Heart left ventricle (tissue), 16 donors: ENCODE results near the gene BOC. TPM values are rescaled to one million over a fixed set of nuclear protein-coding genes. Genes with fewer than 3 reads are reported as not detected.

ENCODE experiments used
- ATAC-seq, 4 donors: fragments of 200-7000 bp; cut with Tn5 transposase; one replicate each; pipeline ENCODE4 v1.9.1; 2020 to 2022; ENCODE audit warnings: moderate library complexity in 4 of 4, mild to moderate bottlenecking in 3 of 4, moderate number of reproducible peaks in 1 of 4
- DNase-seq, 5 donors: peaks; one replicate each; pipeline ENCODE4 v3.0.0-alpha.2; 2020
- H3K27ac ChIP-seq, 12 donors: fragments of 200-600 bp; sonication (generic) in 4 of 12; one replicate each; pipeline versions ENCODE4 v1.5.0 to v1.8.0; 2016 to 2022; ENCODE audit warnings: mild to moderate bottlenecking in 2 of 12
- H3K27me3 ChIP-seq, 9 donors: fragments of 200-600 bp; sonication (generic) in 2 of 9; one replicate each; pipeline versions ENCODE4 v1.5.1 to v1.8.0; 2016 to 2022; ENCODE audit warnings: mild to moderate bottlenecking in 3 of 9
- H3K36me3 ChIP-seq, 9 donors: fragments of 200-600 bp; sonication (generic) in 2 of 9; one replicate each; pipeline versions ENCODE4 v1.5.0 to v1.8.0; 2018 to 2022; ENCODE audit warnings: mild to moderate bottlenecking in 2 of 9
- H3K4me1 ChIP-seq, 12 donors: fragments of 200-600 bp; sonication (generic) in 4 of 12; one replicate each; pipeline versions ENCODE4 v1.5.0 to v1.8.0; 2016 to 2022; ENCODE audit warnings: mild to moderate bottlenecking in 3 of 12
- H3K4me3 ChIP-seq, 12 donors: fragments of 200-600 bp; sonication (generic) in 4 of 12; one replicate each; pipeline versions ENCODE4 v1.5.0 to v1.8.0; 2017 to 2022; ENCODE audit warnings: mild to moderate bottlenecking in 9 of 12, moderate library complexity in 4 of 12
- H3K9me3 ChIP-seq, 12 donors: fragments of 200-600 bp; sonication (generic) in 4 of 12; one replicate each; pipeline versions ENCODE4 v1.5.0 to v1.8.0; 2016 to 2022; ENCODE audit warnings: mild to moderate bottlenecking in 1 of 12
- POLR2A ChIP-seq, 2 donors: fragments of 450-650 bp; IDR thresholded peaks; one replicate each; pipeline ENCODE4 v1.6.1; 2017; ENCODE audit warnings: antibody characterized with exemption in 2 of 2, mild to moderate bottlenecking in 2 of 2, moderate library complexity in 2 of 2
- WGBS, 4 donors: extraction: QIAGEN DNeasy Blood & Tissue Kit in 2 of 4; methylation state at CpG; one replicate each; pipeline versions ENCODE4 v1.1.5 to v1.1.7; 2013 to 2018; 5-methylcytosine and 5-hydroxymethylcytosine counted together
- intact Hi-C, 10 donors: fragments of 100-400 bp; cut with DNase I; formaldehyde crosslinking; loops; one replicate each; pipeline versions ENCODE4 v1.11.1 to v1.14.2; 2022
- polyA plus RNA-seq, 2 donors: library from polyadenylated mRNA; stranded (reverse); fragments of 200-250 nt; gene quantifications; one replicate each; pipeline ENCODE4 v1.2.3, GENCODE V29; 2013
- total RNA-seq, 9 donors: library from RNA; depleted of rRNA in 2 of 9; stranded (reverse); fragments of >200 nt in 2 of 9; fragmentation: NEBNext Ultra II Directional in 3 of 9; extraction: Animal tissue kit (Norgen Biotek cat#: 25700) in 3 of 9; gene quantifications; one replicate each; pipeline versions ENCODE4 v1.1.0 to v1.2.4, GENCODE V29; 2016 to 2023
- TF ChIP-seq, protein P1 (sequence below), 12 donors: fragments of 200-600 bp; sonication (generic) in 4 of 12; IDR thresholded peaks; one replicate each; pipeline versions ENCODE4 v1.5.0 to v1.8.0; 2018 to 2022; ENCODE audit warnings: antibody characterized with exemption in 12 of 12, mild to moderate bottlenecking in 5 of 12
- donor health status: ischemic (EF 13 %, LVEDD 7.1; RV severe dilation, severe dysfunction).
- donor health status: healthy with polysubstance abuse.
- donor health status: DM: no; HTN: yes; CAD: no.
- donor health status: DM: no; HTN: no; CAD: no.
- donor health status: ischemic (EF 25% LVEDD 6.9; RV normal size, moderate dysfunction).
- donor health status: ischemic (EF 25% LVEDD 5.7; RV mildly dilated, moderate dysfunction).
- donor health status: healthy.
- donor health status: DM: yes; HTN: yes; CAD: no.
- donor health status: ischemic (EF 35%, LVEDD 5.7; RV mildly dilated, moderate dysfunction).
- donor health status: nonischemic (EF 11% LVEDD 7.7; RV severe dilation, severe dysfunction).
- donor health status: DM: yes; HTN: yes; CAD: no.
- donor health status: PGD.
- donor health status: ischemic (EF 29% LVEDD 5.4; RV normal size, mild dysfunction).
- donor health status: nonischemic (EF 23%, LVEDD 6.1; RV moderate dilation, normal function).

The BOC gene
- total and polyA plus RNA-seq, 11 donors = 1.9 to 12.2 (median 4.4) TPM

- 31 to 39% (median 34%) methylated on average over 5 of the region's 5 CpGs for WGBS, 4 donors
- H3K9me3 ChIP-seq = no peaks in the 10 kb centered on the region
- DNase-seq = peak in 4 of 5 donors; percentile 43 to 70 (median 59)
- TF ChIP-seq, protein P1, sequence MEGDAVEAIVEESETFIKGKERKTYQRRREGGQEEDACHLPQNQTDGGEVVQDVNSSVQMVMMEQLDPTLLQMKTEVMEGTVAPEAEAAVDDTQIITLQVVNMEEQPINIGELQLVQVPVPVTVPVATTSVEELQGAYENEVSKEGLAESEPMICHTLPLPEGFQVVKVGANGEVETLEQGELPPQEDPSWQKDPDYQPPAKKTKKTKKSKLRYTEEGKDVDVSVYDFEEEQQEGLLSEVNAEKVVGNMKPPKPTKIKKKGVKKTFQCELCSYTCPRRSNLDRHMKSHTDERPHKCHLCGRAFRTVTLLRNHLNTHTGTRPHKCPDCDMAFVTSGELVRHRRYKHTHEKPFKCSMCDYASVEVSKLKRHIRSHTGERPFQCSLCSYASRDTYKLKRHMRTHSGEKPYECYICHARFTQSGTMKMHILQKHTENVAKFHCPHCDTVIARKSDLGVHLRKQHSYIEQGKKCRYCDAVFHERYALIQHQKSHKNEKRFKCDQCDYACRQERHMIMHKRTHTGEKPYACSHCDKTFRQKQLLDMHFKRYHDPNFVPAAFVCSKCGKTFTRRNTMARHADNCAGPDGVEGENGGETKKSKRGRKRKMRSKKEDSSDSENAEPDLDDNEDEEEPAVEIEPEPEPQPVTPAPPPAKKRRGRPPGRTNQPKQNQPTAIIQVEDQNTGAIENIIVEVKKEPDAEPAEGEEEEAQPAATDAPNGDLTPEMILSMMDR (IDR thresholded peaks at IDR 0.05) = no peak
- TF ChIP-seq POLR2A (IDR thresholded peaks at IDR 0.05) = no peak
- H3K27ac ChIP-seq = peak overlapping the region in 11 of 12 donors; percentile 42 to 83 (median 62)
- H3K4me1 ChIP-seq = peaks cover 0 to 68% (median 11%) of the 10 kb centered on the region in 12 donors
- ATAC-seq = peak; percentile 41 to 75 (median 58)
- peaks cover 0 to 12% (median 0%) of the 10 kb centered on the region in 9 donors for H3K36me3 ChIP-seq
- H3K4me3 ChIP-seq = peak overlapping the region in 1 of 12 donors; percentile 8
- H3K27me3 ChIP-seq = peaks cover 0 to 5% (median 0%) of the 10 kb centered on the region in 9 donors
- intact Hi-C loops = loop anchor here in 1 of 10 donors (5.0 kb wide), 1 partner anchor 33 kb away; the partner anchor contains the start of gene BOC
Observed at GRCh38 chr3:113245761-113246161, 34.4 kb downstream of the BOC start.

- intact Hi-C loops = loop anchor here in 1 of 10 donors (5.0 kb wide), 1 partner anchor 35 kb away; the partner anchor contains the start of gene BOC
- Histone ChIP-seq H3K4me3 (no peak overlapping the region), H3K27me3 (peaks cover 0 to 5% (median 0%) of the 10 kb centered on the region in 9 donors), H3K36me3 (peaks cover 0 to 25% (median 5%) of the 10 kb centered on the region in 9 donors), H3K9me3 (no peaks in the 10 kb centered on the region), H3K4me1 (peaks cover 0 to 56% (median 11%) of the 10 kb centered on the region in 12 donors), H3K27ac (peak overlapping the region; percentile 12 to 83 (median 60))
- ATAC-seq (no peak), DNase-seq (no peak)
- TF ChIP-seq, protein P1 (IDR thresholded peaks at IDR 0.05) = no peak
- no peak for TF ChIP-seq POLR2A (IDR thresholded peaks at IDR 0.05)
Observed at GRCh38 chr3:113247068-113247467, 35.7 kb downstream of the BOC start.

DNA sequence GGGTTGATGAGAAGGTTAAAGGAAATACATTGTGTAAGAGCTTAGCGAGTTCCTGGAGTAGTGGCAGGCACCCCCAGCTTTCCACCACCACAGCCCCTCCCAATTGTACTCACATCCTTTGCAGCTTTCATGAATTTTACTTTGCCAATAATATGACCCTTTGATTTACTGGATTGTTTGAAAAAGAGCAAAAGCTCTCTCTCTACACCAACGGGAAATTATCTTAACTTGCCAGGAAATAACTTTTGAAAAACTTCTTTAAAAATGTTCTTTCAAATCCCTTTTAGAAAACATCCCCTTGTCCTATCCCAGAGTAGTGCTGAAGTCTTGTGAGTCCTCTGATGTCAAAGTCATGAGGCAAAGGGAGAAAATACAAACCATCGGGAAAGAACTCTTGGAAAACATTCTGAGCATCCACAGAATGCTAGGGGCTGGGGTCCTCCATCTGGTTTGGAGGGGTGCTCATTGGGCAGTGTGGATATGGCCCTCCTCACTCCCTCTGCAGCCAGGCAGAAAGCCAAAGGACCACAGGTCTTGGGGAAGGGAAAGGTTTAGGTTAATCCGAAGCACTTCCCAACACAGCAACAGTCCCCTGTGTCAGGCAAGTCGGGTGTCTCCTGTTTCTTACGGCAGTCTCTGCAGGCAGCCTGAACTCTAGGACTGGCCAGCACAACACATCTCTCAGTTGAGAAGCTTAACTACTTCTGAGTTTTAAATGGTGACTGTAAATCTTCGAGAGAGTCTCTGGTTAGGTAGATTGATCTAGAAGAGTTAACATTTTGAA is 36.5 kb downstream of the BOC start:
- H3K4me1 ChIP-seq = peaks cover 0 to 50% (median 11%) of the 10 kb centered on the region in 12 donors
- no peaks in the 10 kb centered on the region for H3K9me3 ChIP-seq
- peak overlapping the region; percentile 18 to 83 (median 60) for H3K27ac ChIP-seq
- DNase-seq (no peak), ATAC-seq (peak; percentile 40 to 73 (median 42))
- TF ChIP-seq POLR2A (IDR thresholded peaks at IDR 0.05) = no peak
- TF ChIP-seq, protein P1 (IDR thresholded peaks at IDR 0.05) = no peak
- WGBS, 4 donors = 33 to 41% (median 37%) methylated on average over 7 of the region's 7 CpGs
- intact Hi-C loops = loop anchor here in 1 of 10 donors (5.0 kb wide), 1 partner anchor 36 kb away; the partner anchor contains the start of gene BOC
- H3K36me3 ChIP-seq = peaks cover 0 to 26% (median 5%) of the 10 kb centered on the region in 9 donors
- H3K4me3 ChIP-seq = no peak overlapping the region
- H3K27me3 ChIP-seq = peaks cover 0 to 3% (median 0%) of the 10 kb centered on the region in 9 donors

GRCh38 chr3:113249111-113249510 is 37.8 kb downstream of the BOC start:
- peaks cover 0 to 3% (median 0%) of the 10 kb centered on the region in 9 donors for H3K27me3 ChIP-seq
- peaks cover 0 to 26% (median 5%) of the 10 kb centered on the region in 9 donors for H3K36me3 ChIP-seq
- peak overlapping the region in 5 of 12 donors; percentile 18 to 83 (median 76) for H3K27ac ChIP-seq
- DNase-seq (peak in 1 of 5 donors; percentile 41), ATAC-seq (peak in 3 of 4 donors; percentile 36 to 68 (median 59))
- no peak for TF ChIP-seq POLR2A (IDR thresholded peaks at IDR 0.05)
- TF ChIP-seq, protein P1 (IDR thresholded peaks at IDR 0.05) = no peak
- H3K4me1 ChIP-seq = peaks cover 0 to 48% (median 11%) of the 10 kb centered on the region in 12 donors
- H3K9me3 ChIP-seq = no peaks in the 10 kb centered on the region
- H3K4me3 ChIP-seq = no peak overlapping the region
- intact Hi-C loops = loop anchor here in 1 of 10 donors (5.0 kb wide), 1 partner anchor 37 kb away; the partner anchor contains the start of gene BOC
- WGBS, 4 donors = 56 to 67% (median 57%) methylated on average over 3 of the region's 3 CpGs
